ENCODE measurements around the gene CASQ1.

The CASQ1 gene

DNA sequence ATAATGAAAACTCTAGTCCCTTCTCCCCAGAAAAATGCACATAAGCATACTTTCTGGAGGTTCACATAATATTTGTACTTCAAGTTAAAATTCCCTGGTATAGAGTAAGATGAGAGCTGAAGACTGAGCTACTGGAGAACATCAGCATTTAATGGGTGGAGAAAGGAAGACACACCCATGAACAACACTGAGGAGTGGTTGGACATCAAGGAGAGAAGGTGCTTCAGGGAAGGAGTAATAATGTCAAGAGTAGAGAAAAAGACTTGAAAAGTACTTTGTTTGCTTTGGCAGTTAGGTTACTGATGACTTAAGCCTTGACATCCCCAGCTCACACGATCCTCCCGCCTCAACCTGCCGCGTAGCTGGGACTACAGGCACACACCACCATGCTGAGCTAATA lies 36.7 kb downstream of the CASQ1 start:
- DNase-seq = no peak

GRCh38 chr1:160227561-160227960 lies 37.2 kb downstream of the CASQ1 start:
- DNase-seq = no peak

- no peak for DNase-seq
These were observed 38.1 kb downstream of the CASQ1 start for GRCh38 chr1:160228431-160228830.

GRCh38 chr1:160232911-160233310 lies 42.5 kb downstream of the CASQ1 start:
- DNase-seq = no peak

GRCh38 chr1:160236806-160237205 lies 46.4 kb downstream of the CASQ1 start:
- DNase-seq = no peak

DNA sequence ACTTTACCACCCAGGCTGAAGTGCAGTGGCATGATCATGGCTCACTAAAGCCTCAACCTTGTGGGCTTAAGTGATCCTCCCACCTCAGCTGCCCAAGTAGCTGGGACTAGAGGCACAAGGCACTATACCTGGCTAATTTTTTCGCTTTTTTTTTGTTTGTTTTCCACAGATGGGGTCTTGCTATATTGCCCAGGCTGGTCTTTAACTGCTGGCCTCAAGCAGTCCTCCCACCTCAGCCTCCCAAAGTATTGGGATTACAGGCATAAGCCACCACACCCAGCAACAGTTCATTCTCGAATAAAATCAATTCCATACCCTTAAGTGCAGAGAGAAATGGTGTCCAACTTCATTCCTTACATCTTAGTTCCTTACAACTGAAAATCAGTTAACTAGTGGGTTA lies 47.2 kb downstream of the CASQ1 start:
- DNase-seq = no peak

DNA sequence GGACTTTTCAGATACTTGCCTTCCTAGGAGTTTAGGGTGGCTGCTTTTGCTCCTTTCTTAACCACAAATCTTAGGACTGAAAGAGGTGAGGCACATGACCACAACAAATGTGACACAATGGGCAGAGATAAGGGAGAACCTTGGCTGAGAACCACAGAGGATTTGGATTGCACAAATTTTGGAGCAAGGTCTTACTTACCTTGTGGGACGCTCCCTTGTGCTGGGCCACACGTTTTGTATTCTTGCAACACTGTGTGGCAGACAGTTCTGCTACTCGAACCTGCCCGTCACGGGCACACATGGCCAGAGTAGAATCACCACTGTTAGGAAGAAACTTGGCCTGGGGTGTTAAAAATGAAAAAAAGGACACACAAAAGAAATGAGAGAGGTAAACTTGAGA lies 48.0 kb downstream of the CASQ1 start:
- no peak for DNase-seq

DNA sequence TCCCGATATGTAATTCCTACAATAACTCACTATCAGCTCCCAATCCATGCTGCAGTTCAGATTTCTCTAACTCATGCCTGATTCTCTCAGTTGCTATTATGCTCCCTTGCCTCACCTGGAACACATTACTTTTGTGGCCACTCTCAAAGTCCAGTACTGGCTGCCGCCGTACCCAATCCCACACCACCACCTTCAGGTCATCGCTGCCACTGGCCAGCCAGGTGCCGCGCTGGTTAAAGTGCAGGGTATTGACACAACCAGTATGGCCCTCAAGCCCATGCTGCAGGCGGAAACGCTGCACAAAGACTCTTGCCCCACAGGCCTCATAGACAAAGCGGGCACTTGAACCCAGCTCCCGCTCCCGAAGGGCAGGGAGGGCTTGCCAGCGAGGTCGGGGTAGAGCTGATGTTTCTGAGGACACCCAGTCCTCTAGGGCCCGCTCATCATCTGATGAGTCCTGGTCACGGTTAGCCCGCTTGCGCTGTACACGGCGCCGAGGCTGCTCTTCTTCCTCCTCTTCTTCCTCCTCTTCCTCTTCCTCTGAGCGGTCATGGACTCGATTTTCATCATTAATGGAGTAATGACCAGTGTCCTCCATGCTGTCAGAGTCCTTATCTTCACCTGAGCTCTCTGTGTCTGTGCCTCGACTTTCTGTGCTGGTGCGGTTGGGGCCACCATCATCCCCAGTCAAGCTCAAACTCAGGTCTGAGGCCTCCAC lies 49.4 kb downstream of the CASQ1 start:
- no peak for DNase-seq

- no peak for DNase-seq
These were observed 53.4 kb downstream of the CASQ1 start for GRCh38 chr1:160243767-160244166.

- DNase-seq = no peak
These were observed 53.8 kb downstream of the CASQ1 start for GRCh38 chr1:160244209-160244608.

- DNase-seq = no peak
These were observed 55.1 kb downstream of the CASQ1 start for GRCh38 chr1:160245434-160245833.

- DNase-seq = no peak
These were observed 56.7 kb downstream of the CASQ1 start for GRCh38 chr1:160247053-160247452.

- DNase-seq = no peak
These were observed 60.6 kb downstream of the CASQ1 start for GRCh38 chr1:160251011-160251410.
